ENCODE data around the gene ZNRF2. TPM values are rescaled to one million over a fixed set of nuclear protein-coding genes. Genes with fewer than 3 reads are reported as not detected.
A peak's percentile ranks its signal among the peaks of the same experiment; 100 is the strongest.

The ZNRF2 gene
- total RNA-seq, 6 experiments from 2014 or later, result 17.1 to 24.0 (median 18.7) TPM

- intact Hi-C loops (cut with DNase I), result no loop called here
- ATAC-seq, result peak; percentile 47 to 58 (median 54)
- Histone ChIP-seq H3K4me3 (no peak overlapping the region), H3K4me1 (peaks cover 0 to 49% (median 14%) of the 10 kb centered on the region in 4 donors), H3K27me3 (no peaks in the 10 kb centered on the region), H3K27ac (peak overlapping the region; percentile 2 to 92 (median 72)), H3K36me3 (no peaks in the 10 kb centered on the region), H3K9me3 (no peaks in the 10 kb centered on the region)
- 45% methylated on average over 6 of the region's 7 CpGs for WGBS (ENCODE audit: insufficient coverage, low coverage, low lambda C conversion rate, missing lambda C conversion rate)
- peak; percentile 57 to 79 (median 77) for DNase-seq
- TF ChIP-seq POLR2A (IDR thresholded peaks at IDR 0.05) (no peak), CTCF (IDR thresholded peaks at IDR 0.05) (no peak)
Measured at GRCh38 chr7:30252885-30253795, 31.3 kb upstream of the ZNRF2 start.

- Histone ChIP-seq H3K4me1 (peaks cover 0 to 49% (median 14%) of the 10 kb centered on the region in 4 donors), H3K4me3 (no peak overlapping the region), H3K36me3 (no peaks in the 10 kb centered on the region), H3K27me3 (no peaks in the 10 kb centered on the region), H3K27ac (peak overlapping the region in 2 of 3 donors; percentile 72 to 92), H3K9me3 (no peaks in the 10 kb centered on the region)
- intact Hi-C loops (cut with DNase I), result no loop called here
- TF ChIP-seq POLR2A (IDR thresholded peaks at IDR 0.05) (no peak), CTCF (IDR thresholded peaks at IDR 0.05) (no peak)
- 30% methylated on average over 3 of the region's 3 CpGs for WGBS (ENCODE audit: insufficient coverage, low coverage, low lambda C conversion rate, missing lambda C conversion rate)
- DNase-seq (no peak), ATAC-seq (peak in 1 of 4 donors; percentile 1)
Measured at GRCh38 chr7:30253796-30254165, 30.6 kb upstream of the ZNRF2 start.

GRCh38 chr7:30254248-30254647 is 30.1 kb upstream of the ZNRF2 start:
- intact Hi-C loops (cut with DNase I), result no loop called here
- peak; percentile 43 to 70 (median 65) for ATAC-seq
- no peaks in the 10 kb centered on the region for H3K36me3 ChIP-seq
- peaks cover 0 to 47% (median 14%) of the 10 kb centered on the region in 4 donors for H3K4me1 ChIP-seq
- H3K4me3 ChIP-seq, result no peak overlapping the region
- H3K9me3 ChIP-seq, result no peaks in the 10 kb centered on the region
- DNase-seq, result peak in 1 of 3 donors; percentile 56
- H3K27me3 ChIP-seq, result no peaks in the 10 kb centered on the region
- peak overlapping the region; percentile 25 to 92 (median 72) for H3K27ac ChIP-seq
- WGBS (ENCODE audit: insufficient coverage, low coverage, low lambda C conversion rate, missing lambda C conversion rate), result 47% methylated on average over 5 of the region's 5 CpGs
- TF ChIP-seq POLR2A (IDR thresholded peaks at IDR 0.05), result no peak
- TF ChIP-seq CTCF (IDR thresholded peaks at IDR 0.05), result no peak

- WGBS (ENCODE audit: insufficient coverage, low coverage, low lambda C conversion rate, missing lambda C conversion rate), result 24% methylated on average over 4 of the region's 4 CpGs
- no peak for TF ChIP-seq POLR2A (IDR thresholded peaks at IDR 0.05)
- TF ChIP-seq CTCF (IDR thresholded peaks at IDR 0.05), result no peak
- H3K27me3 ChIP-seq, result no peaks in the 10 kb centered on the region
- intact Hi-C loops (cut with DNase I), result no loop called here
- DNase-seq (no peak), ATAC-seq (peak; percentile 13 to 44 (median 30))
- H3K27ac ChIP-seq, result peak overlapping the region; percentile 25 to 92 (median 72)
- no peak overlapping the region for H3K4me3 ChIP-seq
- H3K4me1 ChIP-seq, result peaks cover 0 to 43% (median 14%) of the 10 kb centered on the region in 4 donors
- H3K9me3 ChIP-seq, result no peaks in the 10 kb centered on the region
- no peaks in the 10 kb centered on the region for H3K36me3 ChIP-seq
Measured at GRCh38 chr7:30254717-30255063, 29.7 kb upstream of the ZNRF2 start.
